Testis (tissue), 2 donors: ENCODE data around the gene ANO1.
"Not testable (repeated sequence)": the region's sequence is repeated elsewhere in the genome, so short reads cannot be mapped to it uniquely, and the experiment has no call there.

ENCODE experiments used
- CTCF ChIP-seq, 3 experiments: fragments of 450-650 bp in 2 of 3; fragments of 200-600 bp in 1 of 3; sonication (generic) in 1 of 3; IDR thresholded peaks; one replicate each; pipeline ENCODE4 v1.5.1; 2016 to 2019; ENCODE audit warnings: antibody characterized with exemption in 3 of 3, mild to moderate bottlenecking in 2 of 3, moderate library complexity in 1 of 3
- POLR2A ChIP-seq: fragments of 450-650 bp; IDR thresholded peaks from one replicate; pipeline ENCODE4 v1.6.1; 2017; ENCODE audit warnings: antibody characterized with exemption, mild to moderate bottlenecking, moderate library complexity

- not testable (repeated sequence) for TF ChIP-seq CTCF (IDR thresholded peaks at IDR 0.05); POLR2A
These were observed 139.3 kb downstream of the ANO1 start for GRCh38 chr11:70217388-70217787.
